ENCODE results near the gene MVP. TPM values are rescaled to one million over a fixed set of nuclear protein-coding genes. Genes with fewer than 3 reads are reported as not detected.

Gene MVP
- total and polyA plus RNA-seq, 2 donors (not counting 1 experiment from before 2014, with no cell fraction given), result 109 to 121 TPM

- DNase-seq (peak; percentile 98), ATAC-seq (ENCODE audit: low read depth) (peak; percentile 97)
- peak within 1 kb of the TSS; percentile 67 to 92 (median 81) for H3K4me3 ChIP-seq (ENCODE audit: control extremely low read depth in 1 of 5, extremely low read depth in 1 of 5, insufficient read depth in 1 of 5, low read depth in 2 of 5, low read length in 4 of 5)
- Mint-ChIP-seq H3K9me3 (ENCODE audit: insufficient read depth) (no peaks in the 10 kb centered on the region), H3K4me3 (peak within 1 kb of the TSS; percentile 96), H3K4me1 (peaks cover 21% of the 10 kb centered on the region), H3K27me3 (no peaks in the 10 kb centered on the region), H3K27ac (peak within 1 kb of the TSS; percentile 99)
- H2AFZ ChIP-seq (ENCODE audit: insufficient read depth, low read depth, low read length, poor library complexity, severe bottlenecking), result peak within 1 kb of the TSS; percentile 78
- peak within 1 kb of the TSS; percentile 89 for H3K4me2 ChIP-seq (replicated peaks; ENCODE audit: low read depth, low read length, poor library complexity, severe bottlenecking)
- CTCF ChIA-PET, result interaction anchor here (0.8 to 1.6 kb wide), 4 partner anchors 14 to 63 kb away, joined by 4 to 6 read pairs (median 5); partner anchors contain the start of genes KCTD13 and PAGR1
- peaks cover 16% of the 10 kb centered on the region for H3K79me2 ChIP-seq (ENCODE audit: control insufficient read depth, insufficient read depth, low read length)
- POLR2A ChIA-PET, result interaction anchor here (0.5 to 1.3 kb wide), 7 partner anchors 18 to 1000 kb away, joined by 3 to 7 read pairs (median 3); partner anchors contain the start of genes SH2B1, TAOK2 and TMEM219
- intact Hi-C loops (cut with micrococcal nuclease), result loop anchor here (1.0 to 10.0 kb wide), 13 partner anchors 15 to 532 kb away; partner anchors contain the start of genes ASPHD1, C16orf54, INO80E and KCTD13
- H3K9ac ChIP-seq (ENCODE audit: low read length), result peak within 1 kb of the TSS; percentile 86
- H3K4me1 ChIP-seq (ENCODE audit: control insufficient read depth in 2 of 2, insufficient read depth in 2 of 2, low read length in 2 of 2), result peaks cover 14 to 19% of the 10 kb centered on the region in 2 donors
- no peaks in the 10 kb centered on the region for H3K27me3 ChIP-seq (replicated peaks in 1 of 4; ENCODE audit: control extremely low read depth in 1 of 4, control insufficient read depth in 3 of 4, insufficient read depth in 4 of 4, low read length in 3 of 4)
- peaks cover 0 to 4% (median 0%) of the 10 kb centered on the region in 3 donors for H3K9me3 ChIP-seq (ENCODE audit: control extremely low read depth in 1 of 3, control insufficient read depth in 2 of 3, insufficient read depth in 1 of 3, low read length in 2 of 3)
- peaks cover 8% of the 10 kb centered on the region for H4K20me1 ChIP-seq (ENCODE audit: control insufficient read depth, insufficient read depth, low read length, poor library complexity, severe bottlenecking)
- peak within 1 kb of the TSS; percentile 96 to 97 for H3K27ac ChIP-seq (ENCODE audit: low read length in 2 of 2)
- WGBS (ENCODE audit: insufficient coverage), result under 1% methylated on average over 34 of the region's 57 CpGs
- H3K36me3 ChIP-seq (replicated peaks in 1 of 2; ENCODE audit: control extremely low read depth in 1 of 2, control insufficient read depth in 1 of 2, extremely low read depth in 1 of 2, insufficient read depth in 2 of 2, low read length in 1 of 2), result peaks cover 4 to 25% of the 10 kb centered on the region in 2 experiments
- TF ChIP-seq CTCF (IDR thresholded peaks at IDR 0.05) (peak; percentile 55), EZH2 (IDR thresholded peaks at IDR 0.05; ENCODE audit: borderline replicate concordance, insufficient read depth, low read depth, low read length, poor library complexity, severe bottlenecking) (no peak)
Measured at GRCh38 chr16:29862884-29863668, 42.8 kb downstream of the MVP start, which contains the start of gene CDIPT. Gene CDIPT, minus strand, starts transcription at chr16:29863226. Its CDS starts 369 bp downstream, at chr16:29862857.

All from B cell (primary cell).